Measurements from ENCODE around the gene GPR26. TPM values are rescaled to one million over a fixed set of nuclear protein-coding genes. Genes with fewer than 3 reads are reported as not detected.

Gene GPR26
- total and polyA plus RNA-seq, 11 donors, result not detected

GRCh38 chr10:123620621-123621020 lies 45.5 kb upstream of the GPR26 start:
- H3K4me3 ChIP-seq, result no peak overlapping the region
- H3K27ac ChIP-seq, result no peak overlapping the region
- H3K27me3 ChIP-seq, result peaks cover 0 to 2% (median 0%) of the 10 kb centered on the region in 9 donors
- ATAC-seq (no peak), DNase-seq (no peak)
- H3K9me3 ChIP-seq, result no peaks in the 10 kb centered on the region
- intact Hi-C loops (cut with DNase I), result no loop called here
- TF ChIP-seq, protein P1, sequence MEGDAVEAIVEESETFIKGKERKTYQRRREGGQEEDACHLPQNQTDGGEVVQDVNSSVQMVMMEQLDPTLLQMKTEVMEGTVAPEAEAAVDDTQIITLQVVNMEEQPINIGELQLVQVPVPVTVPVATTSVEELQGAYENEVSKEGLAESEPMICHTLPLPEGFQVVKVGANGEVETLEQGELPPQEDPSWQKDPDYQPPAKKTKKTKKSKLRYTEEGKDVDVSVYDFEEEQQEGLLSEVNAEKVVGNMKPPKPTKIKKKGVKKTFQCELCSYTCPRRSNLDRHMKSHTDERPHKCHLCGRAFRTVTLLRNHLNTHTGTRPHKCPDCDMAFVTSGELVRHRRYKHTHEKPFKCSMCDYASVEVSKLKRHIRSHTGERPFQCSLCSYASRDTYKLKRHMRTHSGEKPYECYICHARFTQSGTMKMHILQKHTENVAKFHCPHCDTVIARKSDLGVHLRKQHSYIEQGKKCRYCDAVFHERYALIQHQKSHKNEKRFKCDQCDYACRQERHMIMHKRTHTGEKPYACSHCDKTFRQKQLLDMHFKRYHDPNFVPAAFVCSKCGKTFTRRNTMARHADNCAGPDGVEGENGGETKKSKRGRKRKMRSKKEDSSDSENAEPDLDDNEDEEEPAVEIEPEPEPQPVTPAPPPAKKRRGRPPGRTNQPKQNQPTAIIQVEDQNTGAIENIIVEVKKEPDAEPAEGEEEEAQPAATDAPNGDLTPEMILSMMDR (IDR thresholded peaks at IDR 0.05), result no peak
- TF ChIP-seq POLR2A (IDR thresholded peaks at IDR 0.05), result no peak
- WGBS, 4 donors, result 43 to 55% (median 49%) methylated on average over 9 of the region's 9 CpGs
- no peaks in the 10 kb centered on the region for H3K4me1 ChIP-seq
- no peaks in the 10 kb centered on the region for H3K36me3 ChIP-seq

GRCh38 chr10:123621492-123621891 lies 44.7 kb upstream of the GPR26 start:
- intact Hi-C loops (cut with DNase I), result no loop called here
- no peak for DNase-seq
- Histone ChIP-seq H3K27ac (no peak overlapping the region), H3K4me1 (no peaks in the 10 kb centered on the region), H3K9me3 (no peaks in the 10 kb centered on the region), H3K4me3 (no peak overlapping the region), H3K36me3 (no peaks in the 10 kb centered on the region), H3K27me3 (peaks cover 0 to 4% (median 0%) of the 10 kb centered on the region in 9 donors)
- 60 to 68% (median 63%) methylated on average over 2 of the region's 2 CpGs for WGBS, 4 donors
- TF ChIP-seq, protein P1 (IDR thresholded peaks at IDR 0.05), result no peak
- TF ChIP-seq POLR2A (IDR thresholded peaks at IDR 0.05), result no peak
- no peak for ATAC-seq

- H3K9me3 ChIP-seq, result no peaks in the 10 kb centered on the region
- ATAC-seq (no peak), DNase-seq (no peak)
- H3K4me1 ChIP-seq, result no peaks in the 10 kb centered on the region
- H3K27me3 ChIP-seq, result peaks cover 0 to 4% (median 0%) of the 10 kb centered on the region in 9 donors
- H3K4me3 ChIP-seq, result no peak overlapping the region
- WGBS, 4 donors, result 56 to 70% (median 63%) methylated on average over 2 of the region's 2 CpGs
- TF ChIP-seq POLR2A (IDR thresholded peaks at IDR 0.05), result no peak
- TF ChIP-seq, protein P1 (IDR thresholded peaks at IDR 0.05), result no peak
- intact Hi-C loops (cut with DNase I), result no loop called here
- H3K36me3 ChIP-seq, result no peaks in the 10 kb centered on the region
- H3K27ac ChIP-seq, result no peak overlapping the region
Measured at GRCh38 chr10:123621916-123622315, 44.2 kb upstream of the GPR26 start.

- TF ChIP-seq, protein P1 (IDR thresholded peaks at IDR 0.05), result no peak
- TF ChIP-seq POLR2A (IDR thresholded peaks at IDR 0.05), result no peak
- intact Hi-C loops (cut with DNase I), result no loop called here
- WGBS, 4 donors, result 52 to 83% (median 55%) methylated on average over 2 to 3 of the region's 3 CpGs
- no peaks in the 10 kb centered on the region for H3K36me3 ChIP-seq
- H3K4me1 ChIP-seq, result no peaks in the 10 kb centered on the region
- ATAC-seq (no peak), DNase-seq (no peak)
- no peak overlapping the region for H3K4me3 ChIP-seq
- H3K9me3 ChIP-seq, result no peaks in the 10 kb centered on the region
- peaks cover 0 to 4% (median 0%) of the 10 kb centered on the region in 9 donors for H3K27me3 ChIP-seq
- no peak overlapping the region for H3K27ac ChIP-seq
Measured at GRCh38 chr10:123622381-123622780, 43.8 kb upstream of the GPR26 start.
